ENCODE data around the gene LPO. TPM values are rescaled to one million over a fixed set of nuclear protein-coding genes. Genes with fewer than 3 reads are reported as not detected.

The LPO gene
- total and polyA plus RNA-seq, 5 donors from 2014 or later, result 0.08 to 0.15 TPM; not detected in 3

DNA sequence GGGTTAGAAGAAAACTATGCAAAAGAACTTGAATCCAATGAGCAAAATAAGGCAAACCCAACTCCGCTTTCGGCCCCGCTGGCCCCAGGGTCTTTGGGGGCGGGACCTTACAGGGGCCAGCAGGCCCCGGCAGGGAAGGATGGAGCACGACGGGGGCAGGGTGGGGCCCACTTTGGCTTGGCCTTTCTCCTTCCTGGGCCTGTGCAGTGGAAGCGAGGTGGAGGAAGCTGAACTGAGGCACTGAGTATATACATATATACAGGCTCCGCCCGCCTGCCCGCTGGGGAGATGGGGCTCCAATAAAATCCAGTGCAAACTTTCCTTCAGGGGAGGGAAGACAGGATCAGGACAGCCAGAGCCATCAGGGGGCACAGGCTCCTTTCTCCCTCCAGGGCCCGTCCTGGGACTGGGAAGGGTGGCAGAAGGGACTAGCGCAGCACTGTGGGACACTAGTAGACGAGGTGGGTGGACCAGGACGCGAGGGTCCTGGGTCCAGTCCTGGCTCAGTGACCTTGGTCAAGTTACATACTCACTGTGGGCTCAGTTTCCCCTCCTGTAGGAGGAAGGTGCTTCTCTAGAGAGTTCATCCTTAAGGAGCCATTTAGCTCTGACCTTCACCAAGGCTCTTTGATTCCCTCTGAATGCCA is 63.2 kb downstream of the LPO start:
- H3K36me3 ChIP-seq (ENCODE audit: control insufficient read depth, insufficient read depth, low read length), result peaks cover 5% of the 10 kb centered on the region
- no peak for ATAC-seq (ENCODE audit: low read depth in 2 of 2)
- Mint-ChIP-seq H3K9me3 (peaks cover 0 to 2% (median 0%) of the 10 kb centered on the region in 7 donors), H3K36me3 (peaks cover 6% of the 10 kb centered on the region), H3K4me1 (peaks cover 6 to 7% (median 6%) of the 10 kb centered on the region in 4 donors), H3K27me3 (peaks cover 11% of the 10 kb centered on the region), H3K27ac (no peak overlapping the region), H3K4me3 (no peak overlapping the region)
- H3K27me3 ChIP-seq (ENCODE audit: control insufficient read depth, insufficient read depth, low read length), result no peaks in the 10 kb centered on the region
- DNase-seq, result no peak
- H3K4me1 ChIP-seq (ENCODE audit: control insufficient read depth, insufficient read depth, low read length, poor library complexity, severe bottlenecking), result no peaks in the 10 kb centered on the region
- no peaks in the 10 kb centered on the region for H3K9me3 ChIP-seq (ENCODE audit: control insufficient read depth in 2 of 2, low read length in 2 of 2)
- H3K27ac ChIP-seq (ENCODE audit: insufficient read depth, low read length, poor library complexity, severe bottlenecking), result no peak overlapping the region
- no peak overlapping the region for H3K4me3 ChIP-seq (ENCODE audit: low read depth, low read length)

DNA sequence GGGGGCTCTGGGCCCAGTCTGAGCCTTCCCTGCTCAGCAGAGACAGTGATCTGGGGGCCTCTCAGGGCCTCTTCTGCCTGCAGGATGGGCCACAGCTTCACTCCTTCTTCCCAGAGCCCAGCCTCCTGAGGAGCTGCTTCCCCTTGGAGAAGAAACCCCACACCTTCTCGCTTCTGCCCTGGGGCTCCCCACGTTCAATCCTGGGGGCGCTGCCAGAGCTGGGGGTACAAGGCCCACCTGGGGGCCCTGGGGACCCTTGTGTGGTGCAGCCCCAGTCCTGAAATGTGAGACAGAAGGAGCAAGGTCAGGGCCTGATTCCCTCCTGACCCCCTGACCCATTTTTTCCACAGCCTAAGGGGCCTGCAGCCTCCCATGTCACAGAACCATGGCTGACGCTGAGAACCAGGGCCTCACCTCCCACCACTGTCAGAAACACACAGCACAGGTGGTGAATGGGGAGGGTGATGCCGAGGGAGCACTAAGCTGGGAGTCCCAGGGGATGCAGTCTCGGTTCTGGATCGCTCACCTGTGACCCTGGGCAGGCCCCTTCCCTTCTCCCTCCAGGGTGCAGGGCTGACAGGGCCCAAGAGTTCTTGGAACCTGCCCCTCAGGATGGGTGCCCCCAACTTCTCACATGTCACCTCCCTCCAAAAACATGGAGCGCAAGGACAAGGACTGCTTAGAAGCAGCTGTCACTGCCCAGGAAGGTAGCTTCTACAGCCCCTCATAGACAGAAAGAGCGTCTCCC is 64.0 kb downstream of the LPO start:
- peaks cover 12% of the 10 kb centered on the region for H3K36me3 Mint-ChIP-seq
- H3K27ac ChIP-seq (ENCODE audit: insufficient read depth, low read length, poor library complexity, severe bottlenecking), result no peak overlapping the region
- no peaks in the 10 kb centered on the region for H3K4me1 ChIP-seq (ENCODE audit: control insufficient read depth, insufficient read depth, low read length, poor library complexity, severe bottlenecking)
- no peak for DNase-seq
- no peak overlapping the region for H3K4me3 Mint-ChIP-seq
- H3K27ac Mint-ChIP-seq, result no peak overlapping the region
- ATAC-seq (ENCODE audit: low read depth in 2 of 2), result no peak
- peaks cover 6 to 9% (median 6%) of the 10 kb centered on the region in 4 donors for H3K4me1 Mint-ChIP-seq
- no peaks in the 10 kb centered on the region for H3K27me3 ChIP-seq (ENCODE audit: control insufficient read depth, insufficient read depth, low read length)
- no peak overlapping the region for H3K4me3 ChIP-seq (ENCODE audit: low read depth, low read length)
- H3K27me3 Mint-ChIP-seq, result peaks cover 10% of the 10 kb centered on the region
- peaks cover 12% of the 10 kb centered on the region for H3K36me3 ChIP-seq (ENCODE audit: control insufficient read depth, insufficient read depth, low read length)
- peaks cover 0 to 2% (median 0%) of the 10 kb centered on the region in 7 donors for H3K9me3 Mint-ChIP-seq
- H3K9me3 ChIP-seq (ENCODE audit: control insufficient read depth in 2 of 2, low read length in 2 of 2), result no peaks in the 10 kb centered on the region

DNA sequence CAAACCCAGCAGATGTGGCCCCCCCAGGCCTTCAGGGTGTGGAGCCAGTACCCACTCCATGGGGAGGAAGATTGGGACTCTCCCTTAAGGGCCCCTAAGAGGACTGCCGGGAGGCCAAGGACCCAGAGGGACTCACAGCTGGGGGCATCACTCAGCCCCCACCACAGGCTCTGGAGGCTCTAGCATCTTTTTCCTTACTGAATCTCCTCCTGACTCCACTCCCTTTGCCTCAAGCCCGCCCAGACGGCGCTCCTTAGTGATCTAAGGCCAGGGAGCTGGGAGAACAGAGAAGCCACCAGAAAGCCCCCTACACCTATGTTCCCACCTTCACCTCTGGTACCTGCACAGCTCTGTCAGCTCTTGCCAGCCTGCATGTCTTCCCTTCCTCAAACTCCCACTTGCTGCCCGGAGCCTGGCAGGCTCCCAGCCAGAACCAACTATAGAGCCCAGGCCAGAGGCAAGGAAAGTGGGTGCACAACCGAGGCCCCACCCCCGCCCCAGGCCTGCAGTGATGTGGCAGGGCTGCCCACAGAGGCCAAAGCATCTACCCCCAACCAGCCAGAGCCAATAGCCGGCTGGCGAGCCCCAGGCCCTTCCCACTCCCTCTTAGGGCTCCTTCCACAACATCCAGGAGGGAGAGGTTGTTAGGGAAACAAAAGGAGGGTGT is 64.7 kb downstream of the LPO start:
- Histone ChIP-seq H3K36me3 (ENCODE audit: control insufficient read depth, insufficient read depth, low read length) (peaks cover 13% of the 10 kb centered on the region), H3K4me3 (ENCODE audit: low read depth, low read length) (no peak overlapping the region), H3K9me3 (ENCODE audit: control insufficient read depth in 2 of 2, low read length in 2 of 2) (no peaks in the 10 kb centered on the region), H3K4me1 (ENCODE audit: control insufficient read depth, insufficient read depth, low read length, poor library complexity, severe bottlenecking) (no peaks in the 10 kb centered on the region), H3K27ac (ENCODE audit: insufficient read depth, low read length, poor library complexity, severe bottlenecking) (no peak overlapping the region), H3K27me3 (ENCODE audit: control insufficient read depth, insufficient read depth, low read length) (no peaks in the 10 kb centered on the region)
- ATAC-seq (ENCODE audit: low read depth in 2 of 2), result no peak
- peak overlapping the region in 1 of 3 donors; percentile 76 for H3K27ac Mint-ChIP-seq
- DNase-seq, result no peak
- no peaks in the 10 kb centered on the region for H3K9me3 Mint-ChIP-seq
- peaks cover 2% of the 10 kb centered on the region for H3K27me3 Mint-ChIP-seq
- peaks cover 6 to 9% (median 6%) of the 10 kb centered on the region in 4 donors for H3K4me1 Mint-ChIP-seq
- peaks cover 12% of the 10 kb centered on the region for H3K36me3 Mint-ChIP-seq
- H3K4me3 Mint-ChIP-seq, result peak overlapping the region in 1 of 4 donors; percentile 27

DNA sequence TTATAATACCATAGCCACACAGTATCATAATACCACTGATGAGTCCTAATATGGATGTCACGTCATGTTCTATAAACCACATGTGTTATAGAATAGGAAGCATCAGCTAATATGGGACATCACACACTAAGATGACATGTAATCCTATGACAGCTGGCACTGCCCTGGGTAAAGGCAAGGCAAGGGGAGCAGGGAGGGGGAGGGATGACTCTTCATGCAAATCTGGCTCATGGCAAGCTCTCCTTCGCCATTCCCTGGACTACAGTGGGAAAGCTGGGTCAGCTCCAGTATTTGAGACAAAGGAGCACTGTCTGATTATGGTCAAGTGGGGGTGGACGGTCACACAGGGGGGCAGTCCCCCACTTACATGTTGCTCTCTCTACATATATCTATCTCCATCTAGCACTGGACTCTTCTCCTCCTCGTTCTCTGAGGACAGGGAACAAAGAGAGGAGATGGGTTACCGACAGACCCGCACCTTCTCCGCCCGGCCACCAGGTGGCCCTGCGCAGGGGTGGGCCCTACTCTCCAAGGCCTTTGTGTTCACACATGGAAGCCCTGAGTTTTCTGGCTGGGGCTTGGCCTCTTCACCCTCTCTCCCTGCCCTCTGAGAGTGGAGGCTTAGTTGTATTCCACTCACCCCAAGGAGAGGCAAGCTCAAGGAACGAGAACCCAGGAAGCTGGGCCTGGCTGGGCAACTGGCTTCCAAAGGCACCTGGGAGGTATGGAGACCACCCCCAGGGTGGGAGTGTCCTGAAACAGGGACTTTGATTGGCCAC is 65.8 kb downstream of the LPO start:
- Histone ChIP-seq H3K36me3 (ENCODE audit: control insufficient read depth, insufficient read depth, low read length) (peaks cover 13% of the 10 kb centered on the region), H3K9me3 (ENCODE audit: control insufficient read depth in 2 of 2, low read length in 2 of 2) (no peaks in the 10 kb centered on the region), H3K4me1 (ENCODE audit: control insufficient read depth, insufficient read depth, low read length, poor library complexity, severe bottlenecking) (no peaks in the 10 kb centered on the region), H3K27me3 (ENCODE audit: control insufficient read depth, insufficient read depth, low read length) (no peaks in the 10 kb centered on the region), H3K4me3 (ENCODE audit: low read depth, low read length) (no peak overlapping the region), H3K27ac (ENCODE audit: insufficient read depth, low read length, poor library complexity, severe bottlenecking) (no peak overlapping the region)
- Mint-ChIP-seq H3K9me3 (no peaks in the 10 kb centered on the region), H3K27me3 (no peaks in the 10 kb centered on the region), H3K36me3 (peaks cover 14% of the 10 kb centered on the region), H3K27ac (peak overlapping the region; percentile 38 to 90 (median 68)), H3K4me3 (no peak overlapping the region), H3K4me1 (peaks cover 6 to 9% (median 6%) of the 10 kb centered on the region in 4 donors)
- ATAC-seq (ENCODE audit: low read depth in 2 of 2) (peak; percentile 73 to 74), DNase-seq (peak; percentile 42 to 68 (median 62))

DNA sequence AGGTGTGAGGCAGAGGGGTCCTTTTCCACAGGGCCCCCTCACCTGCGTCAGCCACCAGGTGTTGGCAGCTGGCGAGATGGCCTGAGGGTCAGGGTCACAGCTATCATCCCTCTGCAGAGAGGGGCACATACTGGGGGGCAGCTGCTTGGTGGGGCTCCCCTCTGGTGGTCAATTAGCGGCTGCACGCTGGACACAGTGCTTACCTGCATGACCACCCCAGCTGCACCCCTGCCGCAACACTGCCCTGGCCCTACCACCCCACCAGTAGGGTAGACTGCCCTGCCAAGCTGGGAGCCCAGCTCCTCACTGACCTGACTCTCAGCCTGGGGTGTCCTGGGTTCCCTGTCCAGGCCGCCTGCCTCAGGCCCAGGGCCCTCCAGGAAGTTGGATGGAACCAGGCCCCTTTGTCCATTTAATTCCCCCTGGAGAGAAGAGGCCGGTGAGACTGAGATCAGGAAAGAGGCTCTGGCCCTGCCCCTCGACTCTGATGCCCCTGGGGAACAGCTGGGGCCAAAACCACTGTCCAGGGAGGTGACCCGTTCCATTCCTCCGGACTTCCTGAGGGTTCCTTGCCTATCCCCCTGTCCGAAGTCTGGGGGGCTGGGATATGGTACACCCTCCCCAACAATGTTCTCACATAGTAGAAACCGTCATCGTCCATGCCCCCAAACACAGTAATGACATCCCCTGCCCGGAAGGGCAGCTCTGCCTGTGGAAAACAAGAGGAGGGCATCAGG is 66.5 kb downstream of the LPO start:
- Histone ChIP-seq H3K27ac (ENCODE audit: insufficient read depth, low read length, poor library complexity, severe bottlenecking) (no peak overlapping the region), H3K9me3 (ENCODE audit: control insufficient read depth in 2 of 2, low read length in 2 of 2) (no peaks in the 10 kb centered on the region), H3K4me1 (ENCODE audit: control insufficient read depth, insufficient read depth, low read length, poor library complexity, severe bottlenecking) (no peaks in the 10 kb centered on the region), H3K36me3 (ENCODE audit: control insufficient read depth, insufficient read depth, low read length) (peaks cover 13% of the 10 kb centered on the region), H3K4me3 (ENCODE audit: low read depth, low read length) (no peak overlapping the region), H3K27me3 (ENCODE audit: control insufficient read depth, insufficient read depth, low read length) (no peaks in the 10 kb centered on the region)
- Mint-ChIP-seq H3K27ac (peak overlapping the region in 1 of 3 donors; percentile 26), H3K27me3 (no peaks in the 10 kb centered on the region), H3K4me1 (peaks cover 6 to 9% (median 6%) of the 10 kb centered on the region in 4 donors), H3K36me3 (peaks cover 16% of the 10 kb centered on the region), H3K9me3 (no peaks in the 10 kb centered on the region), H3K4me3 (no peak overlapping the region)
- DNase-seq (no peak), ATAC-seq (ENCODE audit: low read depth in 2 of 2) (no peak)

DNA sequence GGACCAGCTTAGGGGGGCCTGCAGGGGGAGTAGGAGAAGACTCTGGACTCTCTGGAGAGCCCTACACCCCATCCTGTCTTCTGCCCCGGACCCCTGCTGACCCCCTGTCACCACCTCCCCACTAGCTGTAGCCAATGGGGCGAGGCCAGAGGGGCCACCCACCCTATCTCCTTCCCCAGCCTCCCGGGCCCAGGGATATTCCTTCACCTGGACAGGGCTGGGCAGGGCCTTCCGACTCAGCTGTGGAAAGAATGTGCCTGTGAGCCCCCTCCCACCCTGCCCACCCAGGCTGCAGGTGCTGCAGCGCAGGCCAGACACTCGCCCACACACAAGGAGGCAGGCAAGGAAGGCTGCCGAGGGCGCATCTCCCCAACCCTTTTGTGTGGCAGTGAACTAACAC is 67.2 kb downstream of the LPO start:
- no peak overlapping the region for H3K27ac ChIP-seq (ENCODE audit: insufficient read depth, low read length, poor library complexity, severe bottlenecking)
- no peak overlapping the region for H3K4me3 ChIP-seq (ENCODE audit: low read depth, low read length)
- peaks cover 16% of the 10 kb centered on the region for H3K36me3 Mint-ChIP-seq
- H3K9me3 Mint-ChIP-seq, result no peaks in the 10 kb centered on the region
- H3K36me3 ChIP-seq (ENCODE audit: control insufficient read depth, insufficient read depth, low read length), result peaks cover 13% of the 10 kb centered on the region
- H3K4me3 Mint-ChIP-seq, result no peak overlapping the region
- DNase-seq (no peak), ATAC-seq (ENCODE audit: low read depth in 2 of 2) (no peak)
- H3K27me3 Mint-ChIP-seq, result no peaks in the 10 kb centered on the region
- no peaks in the 10 kb centered on the region for H3K9me3 ChIP-seq (ENCODE audit: control insufficient read depth in 2 of 2, low read length in 2 of 2)
- no peaks in the 10 kb centered on the region for H3K4me1 ChIP-seq (ENCODE audit: control insufficient read depth, insufficient read depth, low read length, poor library complexity, severe bottlenecking)
- peaks cover 6 to 9% (median 6%) of the 10 kb centered on the region in 4 donors for H3K4me1 Mint-ChIP-seq
- H3K27ac Mint-ChIP-seq, result no peak overlapping the region
- no peaks in the 10 kb centered on the region for H3K27me3 ChIP-seq (ENCODE audit: control insufficient read depth, insufficient read depth, low read length)
